NOMO-1 (cell line): ENCODE results near the gene EIF4E3.

Experiments used
- DNase-seq, 2 experiments: peaks; one replicate each; lab custom pipeline; 2025; ENCODE audit not compliant: unreplicated experiment in 2 of 2; lab: John Stamatoyannopoulos, UW

The EIF4E3 gene

DNA sequence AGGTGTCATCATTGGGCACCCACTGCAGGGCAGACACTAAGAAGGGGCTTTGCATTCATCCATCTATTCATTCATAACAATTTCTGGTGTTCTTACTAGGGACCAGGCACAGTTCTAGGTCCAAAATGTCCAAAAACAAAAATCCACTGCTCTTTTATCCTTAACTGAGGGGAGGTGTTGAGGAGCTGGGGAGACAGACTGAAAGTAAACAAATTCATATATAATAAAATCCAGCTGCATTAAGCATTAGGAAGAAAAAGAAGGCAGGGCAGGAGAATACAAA is 1.1 kb downstream of the EIF4E3 start:
- no peak for DNase-seq

DNA sequence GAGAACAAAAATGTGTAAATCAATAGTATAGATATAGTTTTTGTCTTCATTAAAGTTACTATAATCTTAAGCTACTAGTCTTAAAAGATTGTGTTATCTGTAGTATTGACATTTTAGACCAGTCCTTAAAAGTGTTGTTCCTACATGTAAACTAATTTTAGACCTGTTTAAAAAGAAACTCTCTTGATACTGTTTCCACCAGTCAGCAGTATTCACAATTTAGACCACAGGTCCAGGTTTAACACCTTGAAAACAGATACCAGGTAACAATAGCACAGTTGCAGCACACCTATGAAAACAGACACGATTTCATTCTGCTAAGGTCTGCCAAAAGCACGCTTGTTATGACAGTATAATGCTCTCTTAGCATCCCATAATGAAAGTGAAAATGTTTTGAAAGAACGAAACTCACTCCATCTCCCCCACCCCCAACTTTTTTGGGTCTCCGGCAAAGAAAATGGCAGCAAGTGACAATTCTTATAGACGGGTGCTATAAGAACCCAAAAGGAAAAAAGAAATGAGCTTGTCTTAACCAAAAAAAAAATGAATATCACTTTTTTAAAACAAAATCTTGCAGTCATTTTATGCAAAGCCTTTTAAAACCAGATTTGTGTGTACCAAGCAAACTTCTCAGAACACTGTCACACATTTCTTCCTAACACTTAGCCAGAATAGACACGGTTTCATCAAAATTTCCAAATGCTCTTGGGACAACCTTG is 1.6 kb downstream of the EIF4E3 start:
- DNase-seq, result no peak

DNA sequence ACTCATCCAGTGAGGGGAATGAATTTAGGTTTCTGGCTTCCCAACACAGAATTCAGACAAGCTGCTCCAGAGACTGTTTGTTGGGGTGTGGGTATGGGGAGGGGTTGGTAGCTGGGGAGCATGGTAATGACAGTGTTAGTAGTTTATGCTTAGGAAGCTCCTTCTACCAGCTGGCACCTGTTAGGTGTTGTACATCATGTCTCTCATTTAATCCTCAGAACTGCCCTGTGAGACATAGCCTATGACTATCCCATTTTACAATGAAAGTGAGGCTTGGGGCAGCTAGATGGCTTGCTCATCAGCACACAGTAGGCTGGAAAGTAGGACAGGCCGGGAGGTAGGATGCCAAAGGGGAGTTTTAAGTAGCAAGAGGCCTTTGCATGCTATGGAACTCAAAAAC is 2.5 kb downstream of the EIF4E3 start:
- DNase-seq, result no peak

DNA sequence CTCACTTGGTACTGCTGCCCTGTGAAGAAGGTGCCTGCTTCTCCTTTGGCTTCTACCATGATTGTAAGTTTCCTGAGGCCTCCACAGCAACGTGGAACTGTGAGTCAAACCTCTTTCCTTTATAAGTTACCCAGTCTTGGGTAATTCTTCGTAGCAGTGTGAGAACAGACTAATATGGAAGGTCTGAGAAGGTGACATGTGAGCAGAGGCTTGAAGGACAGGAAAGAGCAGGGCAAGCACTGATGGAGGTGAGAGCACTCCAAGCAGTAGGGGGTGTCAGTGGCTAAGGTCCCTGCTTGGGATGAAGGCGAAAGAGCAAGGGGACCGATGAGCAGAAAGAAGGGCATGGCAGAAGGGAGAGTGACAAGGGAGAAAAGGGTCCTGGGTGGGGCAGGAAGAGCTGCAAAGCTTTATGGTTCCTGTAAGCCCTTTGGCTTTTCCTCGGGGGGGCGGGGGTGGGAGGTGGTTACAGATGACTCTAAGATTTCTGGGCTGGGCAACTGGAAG is 3.5 kb downstream of the EIF4E3 start:
- DNase-seq, result peak; percentile 59 to 61

DNA sequence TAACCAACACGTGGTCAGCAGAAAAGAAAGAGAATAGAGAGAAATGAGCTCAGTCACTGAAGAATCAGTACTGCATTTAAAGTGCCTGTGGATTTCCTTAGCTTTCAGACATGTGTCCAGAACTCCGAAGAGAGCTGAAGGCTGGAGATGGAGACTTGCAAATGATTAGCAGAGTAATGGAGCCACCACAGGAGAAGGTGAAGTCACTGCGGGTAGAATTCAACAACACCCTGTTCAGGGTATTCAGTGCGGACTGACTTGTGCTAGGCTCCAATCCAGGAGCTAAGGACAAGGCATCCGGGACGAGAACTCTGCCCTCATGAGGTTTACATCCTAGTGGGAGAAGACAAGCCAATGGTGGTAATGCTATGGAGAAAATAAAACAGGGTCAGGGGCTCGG is 4.2 kb downstream of the EIF4E3 start:
- no peak for DNase-seq

DNA sequence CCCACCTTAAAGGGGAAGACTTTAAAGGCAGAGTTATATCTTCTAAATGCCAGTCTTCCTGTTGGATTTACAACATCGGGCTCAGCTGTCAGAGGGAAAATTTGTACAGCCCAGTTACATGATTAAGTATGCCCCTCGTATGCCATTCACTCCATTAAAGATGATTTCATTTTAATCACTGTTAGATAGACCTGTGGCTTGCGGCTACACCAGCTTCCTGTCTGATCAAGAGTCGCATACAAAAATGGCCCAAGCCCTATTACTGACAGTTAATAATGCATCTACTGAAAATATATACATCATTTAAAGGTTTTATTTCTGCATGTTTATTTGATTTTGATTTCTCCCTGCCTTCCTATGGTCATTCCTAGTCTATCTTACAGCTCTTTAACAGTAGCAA is 7.1 kb downstream of the EIF4E3 start:
- no peak for DNase-seq

DNA sequence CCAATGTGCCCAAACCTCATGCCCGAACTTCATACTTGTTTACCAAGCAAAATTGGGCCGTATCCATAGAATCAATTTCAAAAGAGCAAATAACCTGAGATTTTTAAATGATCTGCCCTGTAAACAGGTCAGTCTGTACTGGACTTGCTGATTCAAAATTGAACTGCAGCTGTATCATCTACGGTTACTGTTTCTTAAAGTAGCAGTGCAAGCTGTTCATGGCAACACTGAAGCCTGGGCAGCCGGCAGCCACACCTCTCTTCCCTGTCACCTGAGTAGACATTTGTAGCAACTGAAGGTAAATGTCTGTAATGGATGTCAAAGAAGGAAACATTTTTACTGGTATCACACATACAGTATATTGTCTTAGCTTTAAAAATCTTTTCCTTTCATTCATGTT is 10.6 kb downstream of the EIF4E3 start:
- no peak for DNase-seq

DNA sequence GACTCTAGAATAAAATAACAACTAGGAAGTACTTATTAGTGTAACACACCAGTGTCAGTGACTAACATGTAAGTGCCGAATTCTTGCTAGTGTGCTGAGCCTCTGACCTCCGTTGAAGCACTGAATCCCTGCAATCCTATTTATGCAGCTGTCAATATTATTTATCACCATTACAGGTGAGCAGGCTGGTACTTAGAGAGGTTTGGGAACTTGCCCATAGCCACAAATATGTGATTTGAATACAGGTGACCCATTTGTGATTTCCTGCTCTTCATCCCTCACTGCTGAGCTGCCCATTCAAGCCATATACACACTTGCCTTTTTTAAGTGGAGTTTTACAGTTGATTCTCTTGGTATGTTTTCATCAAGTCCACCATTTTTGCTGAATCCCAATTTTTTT is 12.2 kb downstream of the EIF4E3 start:
- DNase-seq, result no peak

DNA sequence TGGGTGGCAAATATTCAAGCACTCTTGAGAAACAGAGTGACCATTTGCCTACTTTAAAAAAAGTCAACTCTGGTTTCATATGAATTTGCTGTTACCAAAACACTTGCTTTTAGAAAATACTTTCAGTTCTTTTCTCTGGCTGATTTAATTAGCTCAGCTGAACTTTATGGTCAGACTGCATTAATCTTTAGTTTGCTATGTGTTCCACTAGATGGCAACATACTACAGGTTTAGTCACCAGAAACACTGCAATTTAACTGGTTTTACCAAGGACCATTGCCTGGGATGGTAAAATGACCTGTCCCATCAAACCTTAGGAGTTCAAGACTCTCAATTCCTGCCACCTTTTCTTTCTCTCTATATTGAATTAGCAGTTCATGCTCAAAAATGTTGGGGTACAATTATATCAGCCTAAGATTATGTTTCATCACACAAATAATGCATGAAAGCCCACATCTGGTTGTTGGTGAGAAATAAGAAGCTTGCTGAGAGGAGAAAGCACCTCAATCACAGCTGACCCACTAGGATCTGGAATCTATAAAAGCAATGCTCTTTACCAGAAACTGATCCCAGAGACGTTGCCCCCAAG is 14.2 kb downstream of the EIF4E3 start:
- peak in 1 of 2 experiments; percentile 60 for DNase-seq

DNA sequence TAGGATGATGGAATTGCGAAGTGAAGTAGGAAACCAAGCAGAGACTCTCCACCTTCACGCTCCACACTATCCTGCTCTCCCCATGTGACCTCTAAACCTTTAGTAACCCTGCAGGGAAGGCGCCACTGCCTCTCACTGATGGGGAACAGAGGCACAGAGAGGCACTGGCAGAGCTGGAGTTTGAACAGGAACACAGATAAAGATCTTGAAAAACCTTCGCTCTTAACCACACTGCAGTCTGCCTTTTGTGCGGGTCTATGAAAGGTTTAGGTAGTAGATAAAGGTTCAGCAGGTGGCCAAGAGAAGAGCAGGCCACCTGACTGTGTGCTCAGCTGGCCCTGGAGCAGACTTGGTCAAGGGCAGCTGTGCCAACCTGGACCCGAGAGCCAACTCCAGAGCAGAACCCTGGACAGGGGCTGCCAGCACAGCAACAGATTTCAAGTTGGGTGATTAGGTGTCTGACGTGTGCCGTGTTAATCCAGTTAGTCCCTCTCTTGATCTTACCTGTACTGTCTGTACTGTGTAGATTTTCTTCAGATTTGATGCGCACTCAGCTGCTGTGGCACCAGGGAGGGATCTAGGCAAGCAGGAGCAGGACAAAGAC is 15.2 kb downstream of the EIF4E3 start:
- DNase-seq, result no peak

DNA sequence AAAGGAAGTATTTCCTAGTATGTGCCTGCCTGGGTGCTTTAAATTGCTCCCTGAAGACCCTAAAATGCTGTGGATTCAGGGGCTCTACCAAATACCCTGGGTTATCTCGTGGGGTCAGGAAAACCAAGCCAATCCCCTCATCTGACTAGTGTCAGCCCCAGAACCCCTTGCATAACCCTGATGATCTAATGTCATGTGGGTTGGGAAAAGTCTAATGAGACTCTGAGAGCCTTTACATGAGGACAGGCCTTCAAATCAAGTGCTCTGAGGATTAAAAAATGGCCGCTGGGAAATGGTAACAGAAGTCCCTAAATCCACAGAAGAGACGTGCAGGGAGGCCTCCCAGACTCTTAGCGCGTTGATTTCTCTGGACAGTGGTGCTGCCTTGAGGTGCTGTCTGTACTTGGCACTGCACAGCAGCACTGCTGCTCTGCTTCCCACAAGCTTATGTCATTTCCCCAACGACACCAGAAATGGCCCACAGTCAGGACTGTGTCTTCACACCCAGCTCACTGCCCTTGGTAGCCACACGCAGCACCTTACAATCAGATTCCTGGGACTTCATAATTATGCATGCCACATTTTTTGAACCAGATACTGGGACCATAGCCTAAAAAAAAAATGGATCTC is 16.6 kb downstream of the EIF4E3 start:
- DNase-seq, result no peak

DNA sequence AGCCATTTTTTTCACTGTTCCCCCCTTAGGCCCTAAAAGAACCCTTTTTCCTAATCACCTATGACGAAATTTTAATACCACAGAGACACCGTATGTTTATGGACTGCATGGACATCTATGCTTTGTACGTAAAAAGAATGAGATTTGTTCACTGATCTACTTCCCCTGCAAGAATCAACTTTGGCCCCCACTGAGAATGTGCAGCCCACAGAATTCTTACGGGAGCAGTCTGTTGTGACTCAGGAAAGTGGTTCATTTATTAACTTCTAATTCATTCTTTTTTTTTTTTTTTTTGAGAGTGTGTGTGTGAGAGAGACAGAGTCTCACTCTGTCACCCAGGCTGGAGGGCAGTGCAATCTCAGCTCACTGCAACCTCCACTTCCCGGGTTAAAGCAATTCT is 17.6 kb downstream of the EIF4E3 start:
- DNase-seq, result no peak

DNA sequence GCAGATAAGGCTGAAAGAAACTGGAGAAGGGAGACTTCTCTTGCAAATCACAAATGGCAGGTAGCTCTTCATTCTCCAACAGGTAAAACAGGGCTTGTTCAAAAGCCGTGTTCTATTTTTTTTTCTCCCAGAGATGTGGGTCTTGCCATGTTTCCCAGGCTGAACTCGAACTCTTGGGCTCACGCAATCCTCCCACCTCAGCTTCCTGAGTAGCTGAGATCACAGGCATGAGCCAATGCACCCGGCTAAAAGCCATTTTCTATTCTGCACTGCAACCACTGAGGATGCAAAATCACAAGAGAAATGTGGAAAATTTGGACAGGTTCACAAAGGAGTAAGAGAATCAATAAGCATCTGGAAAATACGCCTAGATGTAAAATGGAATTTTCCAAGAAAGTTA is 19.5 kb downstream of the EIF4E3 start:
- DNase-seq, result no peak

DNA sequence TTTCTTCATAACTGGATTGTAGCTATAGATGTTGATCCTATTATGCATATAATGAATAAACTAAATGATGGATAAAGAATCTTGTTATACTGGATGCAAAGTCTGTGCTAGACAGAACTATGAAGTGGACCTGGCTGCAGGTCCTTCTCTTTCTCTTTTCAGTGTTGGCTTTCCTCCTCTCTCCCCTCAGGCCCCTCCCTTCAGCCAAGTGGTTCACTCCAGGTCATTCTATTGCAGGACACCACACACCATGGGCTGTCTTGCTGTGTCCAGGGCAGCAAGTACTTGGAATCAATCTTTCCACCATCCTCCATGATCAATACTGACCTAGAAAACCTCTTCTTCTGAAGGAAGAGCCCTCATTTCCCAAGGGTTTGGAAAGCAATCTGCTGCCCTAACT is 20.3 kb downstream of the EIF4E3 start:
- DNase-seq, result no peak

DNA sequence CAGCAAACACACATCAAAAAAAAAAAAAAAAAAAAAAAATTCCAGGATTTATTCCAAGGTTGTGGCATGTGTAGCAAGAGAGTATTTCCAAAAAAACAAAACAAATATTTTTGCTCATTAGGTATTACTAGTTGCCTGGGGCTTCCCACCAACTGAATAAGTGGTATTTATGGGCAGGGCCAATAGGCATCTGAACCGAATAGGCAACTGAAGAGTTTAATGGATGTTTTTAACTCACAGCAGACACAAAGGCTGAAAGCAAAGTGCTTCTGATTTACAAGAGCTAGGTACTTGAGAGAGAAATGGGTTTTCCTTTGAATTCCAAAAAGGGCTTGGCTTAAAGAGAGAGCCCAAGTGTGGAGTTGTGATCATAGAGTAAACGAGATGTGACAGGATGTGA is 21.4 kb downstream of the EIF4E3 start:
- DNase-seq, result no peak

DNA sequence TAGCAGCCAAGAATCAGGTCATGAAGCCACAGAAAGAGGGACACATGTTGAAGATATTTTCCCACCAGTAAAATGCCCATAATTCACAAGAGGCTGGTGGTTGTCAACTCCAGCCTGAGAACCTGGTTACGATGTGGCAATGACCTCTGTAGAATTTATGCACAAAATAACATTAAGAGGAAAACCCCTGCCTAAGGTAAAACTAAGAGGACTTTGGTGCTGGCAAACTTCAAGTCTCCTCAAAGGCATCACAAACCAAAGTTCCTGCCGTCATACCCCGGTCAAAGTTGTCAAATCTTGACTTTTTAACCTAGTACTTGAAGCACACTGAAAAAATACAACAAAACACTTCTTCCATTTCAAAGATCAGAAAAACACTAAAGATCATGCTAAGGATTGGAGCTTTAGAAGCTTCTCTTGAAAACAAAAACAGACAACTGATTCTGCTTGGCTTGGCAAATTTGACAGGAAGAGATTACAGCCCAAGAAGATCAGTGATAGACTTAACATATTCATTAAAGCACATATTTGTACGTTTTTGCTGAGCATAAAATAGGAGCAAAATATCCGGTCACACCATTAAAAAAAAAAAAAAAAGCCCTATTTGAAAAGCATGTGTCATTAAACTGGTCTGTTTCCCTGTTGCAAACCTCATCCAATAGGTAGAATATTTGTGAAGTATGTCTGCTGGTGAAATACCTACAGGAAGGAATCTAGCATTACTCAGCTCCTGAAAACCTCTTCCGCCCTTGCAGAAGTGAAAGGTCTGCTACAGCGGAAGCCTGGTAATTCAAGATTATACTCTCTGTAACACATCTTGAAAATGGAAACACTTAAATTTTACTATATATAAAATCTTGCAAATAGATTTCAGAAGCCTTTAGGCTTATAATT is 22.8 kb downstream of the EIF4E3 start:
- DNase-seq, result peak; percentile 12 to 57

DNA sequence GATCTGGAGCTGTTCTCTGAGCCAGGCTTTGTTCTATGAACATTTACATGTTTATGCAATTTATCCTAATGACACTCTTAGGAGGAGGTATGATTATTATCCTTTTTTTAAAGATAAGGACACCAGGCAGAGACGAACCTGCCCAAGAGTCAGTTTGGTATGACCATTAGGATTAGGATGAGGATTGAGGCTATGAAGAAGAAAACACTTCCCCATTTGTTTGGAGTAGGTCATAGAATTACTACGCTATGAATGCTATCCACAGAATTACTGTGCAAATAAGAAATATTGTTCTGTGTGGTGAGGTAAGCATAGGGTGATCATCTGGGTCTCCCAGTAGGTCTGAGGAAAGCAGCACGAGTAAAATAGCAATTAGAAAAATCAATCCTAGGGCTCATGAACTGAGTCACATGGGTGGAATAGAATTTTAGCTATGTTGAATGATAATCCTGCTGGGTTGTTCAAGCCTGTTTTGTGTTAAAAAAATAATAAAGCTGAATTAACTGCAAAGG is 23.9 kb downstream of the EIF4E3 start:
- no peak for DNase-seq

DNA sequence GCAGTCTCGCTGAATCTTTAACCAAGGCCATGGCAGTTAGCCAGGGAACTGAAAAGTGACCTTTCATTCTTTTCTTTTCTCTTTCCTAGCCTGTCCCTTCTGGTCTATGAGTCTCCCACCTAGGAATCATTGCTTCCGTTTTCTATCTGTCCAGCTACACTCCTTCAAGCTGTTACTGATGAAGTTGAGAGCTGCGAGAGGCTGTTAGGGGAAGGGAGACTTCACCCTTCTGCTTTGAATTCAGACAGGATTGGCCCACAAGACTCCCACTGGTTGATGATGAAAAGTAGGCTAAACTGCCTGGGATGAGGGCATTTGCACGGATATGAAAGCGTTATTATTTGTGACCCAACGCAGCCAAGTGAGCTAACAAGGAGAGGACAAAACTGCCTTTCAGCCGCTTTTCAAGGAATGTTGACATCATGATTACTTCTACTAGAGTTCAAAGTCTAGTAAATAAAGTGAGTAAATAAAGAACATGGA is 30.2 kb downstream of the EIF4E3 start:
- DNase-seq, result no peak

DNA sequence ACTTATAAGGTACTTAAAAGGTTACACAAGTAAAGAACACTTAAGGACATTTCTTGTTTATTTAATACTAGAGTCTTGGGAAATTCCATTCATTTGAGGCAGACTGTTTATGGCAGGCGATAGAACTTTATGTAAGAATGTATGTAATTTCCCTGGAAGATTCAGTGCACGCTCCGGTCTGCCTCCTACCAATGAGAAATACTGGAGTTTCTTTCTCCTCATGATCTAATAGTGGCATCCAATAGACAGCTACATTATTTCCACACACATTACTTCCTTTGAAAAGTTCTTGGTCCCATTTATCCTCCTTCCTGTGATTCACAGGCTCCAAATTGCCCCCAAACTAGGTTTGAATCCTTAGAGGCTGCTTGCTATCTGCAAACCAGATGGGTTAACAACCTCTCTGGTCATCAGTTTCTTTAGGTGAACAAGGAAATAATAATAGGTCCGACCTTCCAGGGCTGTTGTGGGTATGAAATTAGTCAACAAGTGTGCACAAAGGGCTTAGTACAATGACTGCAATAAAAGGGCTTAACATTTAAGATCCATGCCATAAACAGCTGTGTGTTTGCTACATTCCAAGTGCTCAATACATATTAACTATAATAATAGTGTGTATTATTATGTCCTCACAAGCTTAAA is 30.7 kb downstream of the EIF4E3 start:
- DNase-seq, result no peak

DNA sequence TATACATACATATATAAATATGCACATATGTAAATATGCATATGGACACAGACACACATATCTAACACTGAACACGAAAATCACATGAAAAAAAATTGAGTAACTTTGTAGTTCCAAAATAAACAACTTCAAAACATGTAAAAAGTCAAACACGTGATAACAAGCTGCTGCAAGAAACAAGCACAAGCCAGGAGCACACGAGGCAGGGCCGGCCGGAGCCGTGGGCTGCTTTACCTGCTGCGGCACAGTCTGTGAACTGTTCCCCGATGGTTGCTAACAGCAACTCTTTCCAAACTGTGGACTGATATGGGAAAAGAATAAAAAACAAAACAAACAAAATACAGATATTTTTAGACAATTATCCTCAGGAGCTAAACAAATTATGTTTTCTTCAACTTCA is 31.6 kb downstream of the EIF4E3 start:
- no peak for DNase-seq
